WTC11 (cell line): ENCODE measurements around the gene TRAF7. TPM values are rescaled to one million over a fixed set of nuclear protein-coding genes. Genes with fewer than 3 reads are reported as not detected.
A peak's percentile ranks its signal among the peaks of the same experiment; 100 is the strongest.
"Not testable (repeated sequence)": the region's sequence is repeated elsewhere in the genome, so short reads cannot be mapped to it uniquely, and the experiment has no call there.

Experiments
- ATAC-seq: fragments of 200-7000 bp; cut with Tn5 transposase; 2 replicates; pipeline ENCODE4 v1.10.0; 2021; ENCODE audit warnings: mild to moderate bottlenecking, moderate library complexity
- CTCF ChIA-PET: fragments of 300-600 bp; sonication (Branson Sonifier 250); formaldehyde crosslinking; loops from one replicate; lab custom pipeline; 2021; ENCODE audit warnings: antibody characterized with exemption; lab: Charles Lee
- POLR2A ChIA-PET: fragments of 350-600 bp; sonication (Branson Sonifier 250); formaldehyde crosslinking; loops from one replicate; lab custom pipeline; 2021; ENCODE audit warnings: antibody characterized with exemption; lab: Charles Lee
- DNase-seq: peaks from one replicate; pipeline ENCODE4 v3.0.0; 2021; ENCODE audit warnings: low spot score
- H3K27ac Mint-ChIP-seq: 2 replicates; pipeline ENCODE4 v1.8.0; 2021; ENCODE audit warnings: mixed read lengths
- H3K27me3 Mint-ChIP-seq: 2 replicates; pipeline ENCODE4 v1.8.0; 2021; ENCODE audit warnings: low read depth, mild to moderate bottlenecking, moderate library complexity, mixed read lengths
- H3K36me3 Mint-ChIP-seq: 2 replicates; pipeline ENCODE4 v1.8.0; 2021; ENCODE audit warnings: mixed read lengths
- H3K4me1 Mint-ChIP-seq: 2 replicates; pipeline ENCODE4 v1.8.0; 2022; ENCODE audit warnings: mixed read lengths
- H3K4me3 Mint-ChIP-seq: 2 replicates; pipeline ENCODE4 v1.8.0; 2021; ENCODE audit warnings: mild to moderate bottlenecking, moderate library complexity, mixed read lengths
- H3K9me3 Mint-ChIP-seq: 2 replicates; pipeline ENCODE4 v1.8.0; 2021; ENCODE audit warnings: mixed read lengths
- CBFB ChIP-seq: sonication (generic); formaldehyde crosslinking; IDR thresholded peaks from 2 replicates; pipeline ENCODE4 v1.8.1; 2022; ENCODE audit warnings: mild to moderate bottlenecking, low read depth, missing genetic modification reagents
- FOXP4 ChIP-seq: sonication (generic); formaldehyde crosslinking; IDR thresholded peaks from 2 replicates; pipeline ENCODE4 v1.8.0; 2022; ENCODE audit warnings: mild to moderate bottlenecking, missing genetic modification reagents
- GABPB1 ChIP-seq: sonication (generic); formaldehyde crosslinking; IDR thresholded peaks from 2 replicates; pipeline ENCODE4 v1.8.1; 2023; ENCODE audit warnings: mild to moderate bottlenecking, missing genetic modification reagents
- JAZF1 ChIP-seq: fragments of 250-450 bp; sonication (Bioruptor Pico); IDR thresholded peaks from 2 replicates; pipeline ENCODE4 v1.9.0; 2021; ENCODE audit warnings: moderate library complexity, mild to moderate bottlenecking, inconsistent platforms
- NFE2L1 ChIP-seq: sonication (generic); formaldehyde crosslinking; IDR thresholded peaks from 2 replicates; pipeline ENCODE4 v1.8.1; 2023; ENCODE audit warnings: missing genetic modification reagents
- NFYB ChIP-seq: sonication (generic); formaldehyde crosslinking; conservative IDR thresholded peaks from 2 replicates; pipeline ENCODE4 v1.8.0; 2022; ENCODE audit warnings: low read depth, missing genetic modification reagents
- SOX15 ChIP-seq: fragments of 250-450 bp; sonication (Bioruptor Pico); IDR thresholded peaks from 2 replicates; pipeline ENCODE4 v1.9.0; 2021; ENCODE audit warnings: mild to moderate bottlenecking
- SP1 ChIP-seq: sonication (generic); formaldehyde crosslinking; conservative IDR thresholded peaks from 2 replicates; pipeline ENCODE4 v1.8.1; 2022; ENCODE audit warnings: missing genetic modification reagents
- TEAD4 ChIP-seq: sonication (generic); formaldehyde crosslinking; IDR thresholded peaks from 2 replicates; pipeline ENCODE4 v1.8.0; 2022; ENCODE audit warnings: mild to moderate bottlenecking, missing genetic modification reagents
- ZNF138 ChIP-seq: sonication (generic); formaldehyde crosslinking; conservative IDR thresholded peaks from 2 replicates; pipeline ENCODE4 v1.8.1; 2022; ENCODE audit warnings: mild to moderate bottlenecking, moderate library complexity, missing genetic modification reagents
- ZNF263 ChIP-seq: sonication (generic); formaldehyde crosslinking; IDR thresholded peaks from 2 replicates; pipeline ENCODE4 v1.8.1; 2022; ENCODE audit warnings: low read depth, mild to moderate bottlenecking, moderate library complexity, missing genetic modification reagents
- ZNF281 ChIP-seq: sonication (generic); formaldehyde crosslinking; IDR thresholded peaks from 2 replicates; pipeline ENCODE4 v1.8.0; 2023; ENCODE audit warnings: mild to moderate bottlenecking, missing genetic modification reagents
- ZNF423 ChIP-seq: fragments of 250-450 bp; sonication (Bioruptor Pico); IDR thresholded peaks from 2 replicates; pipeline ENCODE4 v2.1.2; 2022; ENCODE audit warnings: mild to moderate bottlenecking, moderate library complexity
- ZNF671 ChIP-seq: fragments of 250-450 bp; sonication (Bioruptor Pico); IDR thresholded peaks from 2 replicates; pipeline ENCODE4 v1.8.0; 2021; ENCODE audit warnings: mild to moderate bottlenecking
- total RNA-seq: library from RNA; stranded (reverse); gene quantifications from 3 replicates; pipeline ENCODE4 v1.2.3, GENCODE V29; 2021
- TF ChIP-seq, protein P1 (sequence below): fragments of 250-450 bp; sonication (Bioruptor Pico); IDR thresholded peaks from 2 replicates; pipeline ENCODE4 v1.9.0; 2021; ENCODE audit warnings: mild to moderate bottlenecking
- TF ChIP-seq, protein P2 (sequence below): sonication (generic); formaldehyde crosslinking; IDR thresholded peaks from 2 replicates; pipeline ENCODE4 v1.8.0; 2022; ENCODE audit warnings: mild to moderate bottlenecking, missing genetic modification reagents
- TF ChIP-seq, protein P3 (sequence below): fragments of 250-450 bp; sonication (Bioruptor Pico); IDR thresholded peaks from 2 replicates; pipeline ENCODE4 v2.1.2; 2022; ENCODE audit warnings: mild to moderate bottlenecking, moderate library complexity
- TF ChIP-seq, protein P4 (sequence below): sonication (generic); formaldehyde crosslinking; IDR thresholded peaks from 2 replicates; pipeline ENCODE4 v1.8.1; 2022; ENCODE audit warnings: low read depth, missing genetic modification reagents, borderline replicate concordance
- TF ChIP-seq, protein P5 (sequence below): sonication (generic); formaldehyde crosslinking; IDR thresholded peaks from 2 replicates; pipeline ENCODE4 v1.8.1; 2023; ENCODE audit warnings: mild to moderate bottlenecking, missing genetic modification reagents, moderate library complexity

The TRAF7 gene
- total RNA-seq, 1 experiment from 2014 or later = 148 TPM

DNA sequence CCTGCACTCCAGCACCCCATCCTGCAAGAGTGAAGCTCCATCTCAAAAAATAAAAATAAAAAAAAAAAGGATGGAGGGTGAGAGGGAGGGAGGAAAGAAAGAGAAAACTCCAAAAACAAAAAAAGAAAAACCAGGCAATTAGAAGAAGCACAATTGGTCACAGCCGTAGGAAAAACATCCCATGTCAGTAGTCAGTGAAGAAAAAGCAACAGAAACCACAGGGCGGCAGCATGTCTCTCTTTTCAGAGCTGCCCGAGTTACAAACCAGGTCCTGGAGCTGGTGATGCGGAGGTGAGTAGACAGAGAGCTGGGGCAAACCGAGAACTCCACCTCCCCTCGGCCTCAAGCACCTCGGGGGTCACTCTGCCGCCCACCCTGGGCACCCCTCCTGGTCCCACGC lies 34.3 kb upstream of the TRAF7 start:
- not testable (repeated sequence) for H3K9me3 Mint-ChIP-seq
- peak overlapping the region; percentile 19; the same call in 1 of the 2 replicates for H3K27ac Mint-ChIP-seq
- CTCF ChIA-PET = interaction anchor here (0.7 to 1.8 kb wide), 4 partner anchors 19 to 118 kb away, joined by 3 to 23 read pairs (median 6); partner anchors contain the start of gene RAB26

DNA sequence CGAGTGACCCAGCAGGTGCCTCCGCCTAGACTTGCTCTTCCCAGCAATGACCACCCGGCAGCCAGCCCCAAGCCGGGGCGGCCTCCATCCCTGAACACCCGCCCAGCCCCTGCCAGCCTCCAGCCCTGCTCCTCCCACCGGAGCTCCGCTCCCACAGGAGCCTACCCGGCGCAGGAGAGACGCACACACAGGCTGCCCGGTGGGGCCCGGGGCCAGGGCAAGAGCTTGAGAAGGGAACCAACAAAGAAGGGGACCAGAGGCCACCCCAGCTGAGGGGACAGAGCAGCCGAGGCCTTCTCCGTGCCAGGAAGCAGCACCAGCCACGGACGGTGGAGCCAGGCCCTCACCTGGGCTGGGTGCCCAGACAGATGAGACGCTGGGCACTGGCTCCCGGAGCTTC lies 33.7 kb upstream of the TRAF7 start:
- H3K36me3 Mint-ChIP-seq = no peaks in the 10 kb centered on the region
- POLR2A ChIA-PET = no interaction called here
- H3K9me3 Mint-ChIP-seq = no peaks in the 10 kb centered on the region
- TF ChIP-seq, protein P1, sequence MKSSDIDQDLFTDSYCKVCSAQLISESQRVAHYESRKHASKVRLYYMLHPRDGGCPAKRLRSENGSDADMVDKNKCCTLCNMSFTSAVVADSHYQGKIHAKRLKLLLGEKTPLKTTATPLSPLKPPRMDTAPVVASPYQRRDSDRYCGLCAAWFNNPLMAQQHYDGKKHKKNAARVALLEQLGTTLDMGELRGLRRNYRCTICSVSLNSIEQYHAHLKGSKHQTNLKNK (CRISPR knock-in tag) = no peak
- TF ChIP-seq, protein P2, sequence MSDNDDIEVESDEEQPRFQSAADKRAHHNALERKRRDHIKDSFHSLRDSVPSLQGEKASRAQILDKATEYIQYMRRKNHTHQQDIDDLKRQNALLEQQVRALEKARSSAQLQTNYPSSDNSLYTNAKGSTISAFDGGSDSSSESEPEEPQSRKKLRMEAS (CRISPR knock-in tag) = no peak
- TF ChIP-seq ZNF281 (CRISPR knock-in tag) = no peak
- TF ChIP-seq CBFB (CRISPR knock-in tag) = no peak
- TF ChIP-seq FOXP4 = no peak
- TF ChIP-seq, protein P3, sequence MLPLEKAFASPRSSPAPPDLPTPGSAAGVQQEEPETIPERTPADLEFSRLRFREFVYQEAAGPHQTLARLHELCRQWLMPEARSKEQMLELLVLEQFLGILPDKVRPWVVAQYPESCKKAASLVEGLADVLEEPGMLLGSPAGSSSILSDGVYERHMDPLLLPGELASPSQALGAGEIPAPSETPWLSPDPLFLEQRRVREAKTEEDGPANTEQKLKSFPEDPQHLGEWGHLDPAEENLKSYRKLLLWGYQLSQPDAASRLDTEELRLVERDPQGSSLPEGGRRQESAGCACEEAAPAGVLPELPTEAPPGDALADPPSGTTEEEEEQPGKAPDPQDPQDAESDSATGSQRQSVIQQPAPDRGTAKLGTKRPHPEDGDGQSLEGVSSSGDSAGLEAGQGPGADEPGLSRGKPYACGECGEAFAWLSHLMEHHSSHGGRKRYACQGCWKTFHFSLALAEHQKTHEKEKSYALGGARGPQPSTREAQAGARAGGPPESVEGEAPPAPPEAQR = no peak
- TF ChIP-seq, all 79 proteins: peak for 0
- Mint-ChIP-seq H3K27ac (peak overlapping the region; percentile 19; the same call in 1 of the 2 replicates), H3K4me3 (no peak overlapping the region), H3K4me1 (peaks cover 14% of the 10 kb centered on the region), H3K27me3 (no peaks in the 10 kb centered on the region)
- ATAC-seq (no peak), DNase-seq (no peak)
- CTCF ChIA-PET = interaction anchor here (0.7 to 1.8 kb wide), 4 partner anchors 19 to 118 kb away, joined by 3 to 23 read pairs (median 6); partner anchors contain the start of gene RAB26

More for the DNA sequence above, 34.3 kb upstream of the TRAF7 start:
- H3K36me3 Mint-ChIP-seq, H3K4me3 Mint-ChIP-seq, H3K27me3 Mint-ChIP-seq, POLR2A ChIA-PET, DNase-seq: not testable (repeated sequence)
- 0 out of 2 replicates have a peak, but pooled peaks have one; percentile 7 for ATAC-seq
- peaks cover 13% of the 10 kb centered on the region for H3K4me1 Mint-ChIP-seq

GRCh38 chr16:2122429-2122828 lies 33.2 kb upstream of the TRAF7 start:
- H3K9me3 Mint-ChIP-seq = no peaks in the 10 kb centered on the region
- no peak overlapping the region for H3K4me3 Mint-ChIP-seq
- POLR2A ChIA-PET = no interaction called here
- no peak for DNase-seq
- H3K27me3 Mint-ChIP-seq = no peaks in the 10 kb centered on the region
- H3K27ac Mint-ChIP-seq = 0 out of 2 replicates have a peak overlapping the region, but pooled peaks have one; percentile 32
- H3K4me1 Mint-ChIP-seq = peaks cover 19% of the 10 kb centered on the region
- H3K36me3 Mint-ChIP-seq = no peaks in the 10 kb centered on the region
- ATAC-seq = no peak
- CTCF ChIA-PET = interaction anchor here (1.7 to 1.8 kb wide), 2 partner anchors 18 to 119 kb away, joined by 6 to 23 read pairs; no protein-coding TSS in a partner anchor
- TF ChIP-seq ZNF263 (CRISPR knock-in tag) = no peak
- TF ChIP-seq TEAD4 (CRISPR knock-in tag) = no peak
- no peak for TF ChIP-seq NFE2L1
- TF ChIP-seq ZNF671 (CRISPR knock-in tag) = no peak
- TF ChIP-seq ZNF423 (CRISPR knock-in tag) = no peak
- TF ChIP-seq, protein P3 = no peak
- TF ChIP-seq SP1 (CRISPR knock-in tag) = no peak
- TF ChIP-seq SOX15 = no peak
- no peak for TF ChIP-seq NFYB (CRISPR knock-in tag)
- TF ChIP-seq, protein P4, sequence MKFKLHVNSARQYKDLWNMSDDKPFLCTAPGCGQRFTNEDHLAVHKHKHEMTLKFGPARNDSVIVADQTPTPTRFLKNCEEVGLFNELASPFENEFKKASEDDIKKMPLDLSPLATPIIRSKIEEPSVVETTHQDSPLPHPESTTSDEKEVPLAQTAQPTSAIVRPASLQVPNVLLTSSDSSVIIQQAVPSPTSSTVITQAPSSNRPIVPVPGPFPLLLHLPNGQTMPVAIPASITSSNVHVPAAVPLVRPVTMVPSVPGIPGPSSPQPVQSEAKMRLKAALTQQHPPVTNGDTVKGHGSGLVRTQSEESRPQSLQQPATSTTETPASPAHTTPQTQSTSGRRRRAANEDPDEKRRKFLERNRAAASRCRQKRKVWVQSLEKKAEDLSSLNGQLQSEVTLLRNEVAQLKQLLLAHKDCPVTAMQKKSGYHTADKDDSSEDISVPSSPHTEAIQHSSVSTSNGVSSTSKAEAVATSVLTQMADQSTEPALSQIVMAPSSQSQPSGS (CRISPR knock-in tag) = no peak
- TF ChIP-seq, protein P5, sequence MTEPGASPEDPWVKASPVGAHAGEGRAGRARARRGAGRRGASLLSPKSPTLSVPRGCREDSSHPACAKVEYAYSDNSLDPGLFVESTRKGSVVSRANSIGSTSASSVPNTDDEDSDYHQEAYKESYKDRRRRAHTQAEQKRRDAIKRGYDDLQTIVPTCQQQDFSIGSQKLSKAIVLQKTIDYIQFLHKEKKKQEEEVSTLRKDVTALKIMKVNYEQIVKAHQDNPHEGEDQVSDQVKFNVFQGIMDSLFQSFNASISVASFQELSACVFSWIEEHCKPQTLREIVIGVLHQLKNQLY (CRISPR knock-in tag) = no peak
- no peak for TF ChIP-seq FOXP4
- TF ChIP-seq ZNF138 = no peak
- no peak for TF ChIP-seq GABPB1 (CRISPR knock-in tag)
- no peak for TF ChIP-seq JAZF1 (CRISPR knock-in tag)
